K562 (cell line): ENCODE data around the gene C10orf105. TPM values are rescaled to one million over a fixed set of nuclear protein-coding genes. Genes with fewer than 3 reads are reported as not detected.
A peak's percentile ranks its signal among the peaks of the same experiment; 100 is the strongest.

Source experiments
- BMI1 ChIP-seq: fragments of 150-350 bp; IDR thresholded peaks from 2 replicates; pipeline ENCODE4 v1.6.1; 2014; ENCODE audit warnings: low read length
- GABPA ChIP-seq: fragments of 200-800 bp; sonication (Bioruptor generic); conservative IDR thresholded peaks from 2 replicates; pipeline ENCODE4 v1.6.1; 2016; ENCODE audit warnings: low read depth, missing genetic modification characterization, missing compliant biosample characterization
- KHSRP ChIP-seq: fragments of 450-650 bp; IDR thresholded peaks from 2 replicates; pipeline ENCODE4 v1.6.1; 2017
- NFIX ChIP-seq: fragments of 250-450 bp; sonication (Bioruptor Pico); IDR thresholded peaks from 2 replicates; pipeline ENCODE4 v1.4.0; 2020; ENCODE audit warnings: low read depth, mild to moderate bottlenecking, moderate library complexity
- TCF7L2 ChIP-seq: fragments of 150-350 bp; IDR thresholded peaks from 2 replicates; pipeline ENCODE4 v1.6.1; 2016; ENCODE audit warnings: low read depth, mild to moderate bottlenecking, low read length, moderate library complexity
- ZC3H11A ChIP-seq: IDR thresholded peaks from 2 replicates; pipeline ENCODE4 v1.6.1; 2012; ENCODE audit warnings: low read depth, low read length, improper control_type of control experiment
- ZKSCAN1 ChIP-seq: fragments of 150-350 bp; IDR thresholded peaks from 2 replicates; pipeline ENCODE4 v1.6.1; 2016; ENCODE audit warnings: low read depth, low read length
- ZNF282 ChIP-seq: sonication (generic); formaldehyde crosslinking; IDR thresholded peaks from 2 replicates; pipeline ENCODE4 v1.8.1; 2023; ENCODE audit warnings: missing genetic modification reagents
- ZNF324 ChIP-seq: fragments of 250-450 bp; sonication (Bioruptor Pico); IDR thresholded peaks from 2 replicates; pipeline ENCODE4 v1.4.0; 2020; ENCODE audit warnings: mild to moderate bottlenecking
- ZNF584 ChIP-seq: fragments of 200-800 bp; sonication (Bioruptor generic); IDR thresholded peaks from 2 replicates; pipeline ENCODE4 v1.6.1; 2016; ENCODE audit warnings: low read depth, mild to moderate bottlenecking, missing genetic modification characterization, missing compliant biosample characterization
- ZNF668 ChIP-seq: fragments of 250-450 bp; sonication (Bioruptor Pico); IDR thresholded peaks from 2 replicates; pipeline ENCODE4 v1.8.0; 2022; ENCODE audit warnings: mild to moderate bottlenecking, inconsistent platforms
- ZNF76 ChIP-seq: fragments of 250-450 bp; sonication (Bioruptor Pico); IDR thresholded peaks from 2 replicates; pipeline ENCODE4 v1.4.0; 2020; ENCODE audit warnings: mild to moderate bottlenecking, moderate library complexity, borderline replicate concordance
- ZNF77 ChIP-seq: fragments of 250-450 bp; sonication (Bioruptor Pico); IDR thresholded peaks from 2 replicates; pipeline ENCODE4 v1.5.0; 2020
- polyA plus RNA-seq, 8 experiments: library from polyadenylated mRNA; depleted of rRNA in 4 of 8; stranded (reverse) in 5 of 8; unstranded in 3 of 8; fragments of >200 nt; fragmentation: Nextera tagmentation in 2 of 8; fragmentation: Illumina TruSeq in 1 of 8; extraction: Ambion mirVana in 2 of 8; extraction: Trizol in 1 of 8; gene quantifications; 2 replicates each; pipeline versions ENCODE4 v1.2.1 to v1.2.3, GENCODE V29; 2011 to 2014; ENCODE audit warnings: inconsistent platforms in 1 of 8, missing spikeins in 1 of 8
- total RNA-seq, 7 experiments: library from RNA; depleted of rRNA in 6 of 7; stranded (reverse); fragments of >200 nt in 6 of 7; fragmentation: Illumina TruSeq in 2 of 7; extraction: Trizol in 2 of 7; gene quantifications; 2 replicates each; pipeline versions ENCODE4 v1.2.1 to v1.2.3, GENCODE V29; 2011 to 2021; ENCODE audit warnings: low replicate concordance in 1 of 7
- TF ChIP-seq, protein P1 (sequence below): fragments of 250-450 bp; sonication (Bioruptor Pico); IDR thresholded peaks from 2 replicates; pipeline ENCODE4 v1.4.0; 2020
- TF ChIP-seq, protein P2 (sequence below): sonication (generic); formaldehyde crosslinking; IDR thresholded peaks from 2 replicates; pipeline ENCODE4 v1.8.1; 2023; ENCODE audit warnings: mild to moderate bottlenecking, missing genetic modification reagents, moderate library complexity
- TF ChIP-seq, protein P3 (sequence below): sonication (generic); formaldehyde crosslinking; IDR thresholded peaks from 2 replicates; pipeline ENCODE4 v1.9.0; 2022; ENCODE audit warnings: mild to moderate bottlenecking, missing genetic modification reagents
- TF ChIP-seq, protein P4 (sequence below): sonication (generic); formaldehyde crosslinking; IDR thresholded peaks from 2 replicates; pipeline ENCODE4 v1.8.0; 2022; ENCODE audit warnings: mild to moderate bottlenecking, missing genetic modification reagents

Gene C10orf105
- total and polyA plus RNA-seq, 9 of the 15 experiments (the other 6 are each of a cell fraction or from before 2014, with no cell fraction given), result 0.03 to 0.25 (median 0.04) TPM; not detected in 3

DNA sequence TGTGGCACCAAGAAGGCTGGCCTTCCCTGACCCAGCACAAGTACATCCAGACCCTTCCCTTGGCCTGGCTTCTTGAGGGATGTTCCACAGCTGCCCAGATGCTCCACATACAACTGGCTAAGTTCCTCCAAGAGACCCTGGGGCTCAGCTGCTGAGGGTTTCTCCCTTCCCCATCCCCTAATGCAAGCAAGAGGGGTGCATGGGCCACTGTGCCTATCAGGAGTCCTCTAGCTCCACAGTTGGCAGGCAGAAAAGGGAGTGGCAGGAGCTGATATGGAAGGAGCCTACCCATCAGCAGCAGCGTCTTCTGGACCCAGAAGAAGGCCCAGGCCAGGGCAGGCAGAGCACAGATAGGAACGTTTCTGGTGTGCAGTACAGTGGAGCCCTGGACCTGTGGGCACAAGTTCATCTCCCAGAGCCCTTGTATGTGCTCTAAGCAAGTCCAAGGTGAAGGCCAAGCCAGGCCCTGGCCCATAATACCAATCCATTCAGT lies 27.5 kb upstream of the C10orf105 start (continued):
- TF ChIP-seq, protein P1, sequence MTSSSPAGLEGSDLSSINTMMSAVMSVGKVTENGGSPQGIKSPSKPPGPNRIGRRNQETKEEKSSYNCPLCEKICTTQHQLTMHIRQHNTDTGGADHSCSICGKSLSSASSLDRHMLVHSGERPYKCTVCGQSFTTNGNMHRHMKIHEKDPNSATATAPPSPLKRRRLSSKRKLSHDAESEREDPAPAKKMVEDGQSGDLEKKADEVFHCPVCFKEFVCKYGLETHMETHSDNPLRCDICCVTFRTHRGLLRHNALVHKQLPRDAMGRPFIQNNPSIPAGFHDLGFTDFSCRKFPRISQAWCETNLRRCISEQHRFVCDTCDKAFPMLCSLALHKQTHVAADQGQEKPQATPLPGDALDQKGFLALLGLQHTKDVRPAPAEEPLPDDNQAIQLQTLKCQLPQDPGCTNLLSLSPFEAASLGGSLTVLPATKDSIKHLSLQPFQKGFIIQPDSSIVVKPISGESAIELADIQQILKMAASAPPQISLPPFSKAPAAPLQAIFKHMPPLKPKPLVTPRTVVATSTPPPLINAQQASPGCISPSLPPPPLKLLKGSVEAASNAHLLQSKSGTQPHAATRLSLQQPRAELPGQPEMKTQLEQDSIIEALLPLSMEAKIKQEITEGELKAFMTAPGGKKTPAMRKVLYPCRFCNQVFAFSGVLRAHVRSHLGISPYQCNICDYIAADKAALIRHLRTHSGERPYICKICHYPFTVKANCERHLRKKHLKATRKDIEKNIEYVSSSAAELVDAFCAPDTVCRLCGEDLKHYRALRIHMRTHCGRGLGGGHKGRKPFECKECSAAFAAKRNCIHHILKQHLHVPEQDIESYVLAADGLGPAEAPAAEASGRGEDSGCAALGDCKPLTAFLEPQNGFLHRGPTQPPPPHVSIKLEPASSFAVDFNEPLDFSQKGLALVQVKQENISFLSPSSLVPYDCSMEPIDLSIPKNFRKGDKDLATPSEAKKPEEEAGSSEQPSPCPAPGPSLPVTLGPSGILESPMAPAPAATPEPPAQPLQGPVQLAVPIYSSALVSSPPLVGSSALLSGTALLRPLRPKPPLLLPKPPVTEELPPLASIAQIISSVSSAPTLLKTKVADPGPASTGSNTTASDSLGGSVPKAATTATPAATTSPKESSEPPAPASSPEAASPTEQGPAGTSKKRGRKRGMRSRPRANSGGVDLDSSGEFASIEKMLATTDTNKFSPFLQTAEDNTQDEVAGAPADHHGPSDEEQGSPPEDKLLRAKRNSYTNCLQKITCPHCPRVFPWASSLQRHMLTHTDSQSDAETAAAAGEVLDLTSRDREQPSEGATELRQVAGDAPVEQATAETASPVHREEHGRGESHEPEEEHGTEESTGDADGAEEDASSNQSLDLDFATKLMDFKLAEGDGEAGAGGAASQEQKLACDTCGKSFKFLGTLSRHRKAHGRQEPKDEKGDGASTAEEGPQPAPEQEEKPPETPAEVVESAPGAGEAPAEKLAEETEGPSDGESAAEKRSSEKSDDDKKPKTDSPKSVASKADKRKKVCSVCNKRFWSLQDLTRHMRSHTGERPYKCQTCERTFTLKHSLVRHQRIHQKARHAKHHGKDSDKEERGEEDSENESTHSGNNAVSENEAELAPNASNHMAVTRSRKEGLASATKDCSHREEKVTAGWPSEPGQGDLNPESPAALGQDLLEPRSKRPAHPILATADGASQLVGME, result peak; percentile 47; the same call in 1 of the 2 replicates
- TF ChIP-seq ZNF282 (CRISPR knock-in tag) (no peak), KHSRP (no peak), TCF7L2 (no peak), ZNF77 (CRISPR knock-in tag) (no peak), ZNF324 (CRISPR knock-in tag) (no peak), ZNF584 (CRISPR knock-in tag) (peak; percentile 78; the same call in 1 of the 2 replicates), GABPA (tag) (no peak; the same call in 1 of the 2 replicates), ZNF668 (CRISPR knock-in tag) (no peak), ZKSCAN1 (no peak), ZC3H11A (no peak), NFIX (CRISPR knock-in tag) (no peak), ZNF76 (0 out of 2 replicates have a peak, but pooled peaks have one; percentile 10), BMI1 (no peak)
- TF ChIP-seq, protein P2, sequence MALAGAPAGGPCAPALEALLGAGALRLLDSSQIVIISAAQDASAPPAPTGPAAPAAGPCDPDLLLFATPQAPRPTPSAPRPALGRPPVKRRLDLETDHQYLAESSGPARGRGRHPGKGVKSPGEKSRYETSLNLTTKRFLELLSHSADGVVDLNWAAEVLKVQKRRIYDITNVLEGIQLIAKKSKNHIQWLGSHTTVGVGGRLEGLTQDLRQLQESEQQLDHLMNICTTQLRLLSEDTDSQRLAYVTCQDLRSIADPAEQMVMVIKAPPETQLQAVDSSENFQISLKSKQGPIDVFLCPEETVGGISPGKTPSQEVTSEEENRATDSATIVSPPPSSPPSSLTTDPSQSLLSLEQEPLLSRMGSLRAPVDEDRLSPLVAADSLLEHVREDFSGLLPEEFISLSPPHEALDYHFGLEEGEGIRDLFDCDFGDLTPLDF (CRISPR knock-in tag), result peak; percentile 68; the same call in 1 of the 2 replicates
- TF ChIP-seq, protein P3, sequence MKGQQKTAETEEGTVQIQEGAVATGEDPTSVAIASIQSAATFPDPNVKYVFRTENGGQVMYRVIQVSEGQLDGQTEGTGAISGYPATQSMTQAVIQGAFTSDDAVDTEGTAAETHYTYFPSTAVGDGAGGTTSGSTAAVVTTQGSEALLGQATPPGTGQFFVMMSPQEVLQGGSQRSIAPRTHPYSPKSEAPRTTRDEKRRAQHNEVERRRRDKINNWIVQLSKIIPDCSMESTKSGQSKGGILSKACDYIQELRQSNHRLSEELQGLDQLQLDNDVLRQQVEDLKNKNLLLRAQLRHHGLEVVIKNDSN, result no peak
- TF ChIP-seq, protein P4, sequence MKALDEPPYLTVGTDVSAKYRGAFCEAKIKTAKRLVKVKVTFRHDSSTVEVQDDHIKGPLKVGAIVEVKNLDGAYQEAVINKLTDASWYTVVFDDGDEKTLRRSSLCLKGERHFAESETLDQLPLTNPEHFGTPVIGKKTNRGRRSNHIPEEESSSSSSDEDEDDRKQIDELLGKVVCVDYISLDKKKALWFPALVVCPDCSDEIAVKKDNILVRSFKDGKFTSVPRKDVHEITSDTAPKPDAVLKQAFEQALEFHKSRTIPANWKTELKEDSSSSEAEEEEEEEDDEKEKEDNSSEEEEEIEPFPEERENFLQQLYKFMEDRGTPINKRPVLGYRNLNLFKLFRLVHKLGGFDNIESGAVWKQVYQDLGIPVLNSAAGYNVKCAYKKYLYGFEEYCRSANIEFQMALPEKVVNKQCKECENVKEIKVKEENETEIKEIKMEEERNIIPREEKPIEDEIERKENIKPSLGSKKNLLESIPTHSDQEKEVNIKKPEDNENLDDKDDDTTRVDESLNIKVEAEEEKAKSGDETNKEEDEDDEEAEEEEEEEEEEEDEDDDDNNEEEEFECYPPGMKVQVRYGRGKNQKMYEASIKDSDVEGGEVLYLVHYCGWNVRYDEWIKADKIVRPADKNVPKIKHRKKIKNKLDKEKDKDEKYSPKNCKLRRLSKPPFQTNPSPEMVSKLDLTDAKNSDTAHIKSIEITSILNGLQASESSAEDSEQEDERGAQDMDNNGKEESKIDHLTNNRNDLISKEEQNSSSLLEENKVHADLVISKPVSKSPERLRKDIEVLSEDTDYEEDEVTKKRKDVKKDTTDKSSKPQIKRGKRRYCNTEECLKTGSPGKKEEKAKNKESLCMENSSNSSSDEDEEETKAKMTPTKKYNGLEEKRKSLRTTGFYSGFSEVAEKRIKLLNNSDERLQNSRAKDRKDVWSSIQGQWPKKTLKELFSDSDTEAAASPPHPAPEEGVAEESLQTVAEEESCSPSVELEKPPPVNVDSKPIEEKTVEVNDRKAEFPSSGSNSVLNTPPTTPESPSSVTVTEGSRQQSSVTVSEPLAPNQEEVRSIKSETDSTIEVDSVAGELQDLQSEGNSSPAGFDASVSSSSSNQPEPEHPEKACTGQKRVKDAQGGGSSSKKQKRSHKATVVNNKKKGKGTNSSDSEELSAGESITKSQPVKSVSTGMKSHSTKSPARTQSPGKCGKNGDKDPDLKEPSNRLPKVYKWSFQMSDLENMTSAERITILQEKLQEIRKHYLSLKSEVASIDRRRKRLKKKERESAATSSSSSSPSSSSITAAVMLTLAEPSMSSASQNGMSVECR (CRISPR knock-in tag), result no peak
